Measurements from ENCODE around the gene PADI1.
A peak's percentile ranks its signal among the peaks of the same experiment; 100 is the strongest.
"Not testable (repeated sequence)": the region's sequence is repeated elsewhere in the genome, so short reads cannot be mapped to it uniquely, and the experiment has no call there.

The PADI1 gene

DNA sequence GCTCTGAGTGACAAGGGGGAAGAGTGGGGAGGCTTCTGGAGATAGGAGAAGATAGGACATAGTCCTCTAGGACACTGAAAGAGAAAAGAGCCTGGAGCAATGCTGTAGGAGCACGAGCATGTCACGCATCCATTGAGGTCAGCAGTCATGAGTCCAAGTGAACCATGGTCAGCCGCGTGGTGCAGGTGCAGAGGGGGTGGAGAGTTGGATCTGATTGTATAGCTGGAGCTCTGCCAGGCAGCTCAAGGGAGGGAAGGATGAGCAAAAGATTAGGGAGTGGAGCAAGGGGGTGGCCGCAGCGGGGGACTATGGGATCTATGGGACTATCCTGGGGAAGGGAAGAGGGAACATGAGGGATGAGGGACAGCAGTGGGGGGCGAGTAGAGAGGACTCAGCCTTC lies 14.0 kb downstream of the PADI1 start:
- DNase-seq: no peak

GRCh38 chr1:17220287-17220686 lies 15.4 kb downstream of the PADI1 start:
- DNase-seq: no peak

- no peak for DNase-seq
Measured at GRCh38 chr1:17222557-17222956, 17.6 kb downstream of the PADI1 start.

- DNase-seq: no peak
Measured at GRCh38 chr1:17224434-17224833, 19.5 kb downstream of the PADI1 start.

GRCh38 chr1:17225140-17225539 lies 20.2 kb downstream of the PADI1 start:
- DNase-seq: no peak

- no peak for DNase-seq
Measured at GRCh38 chr1:17227358-17227915, 22.5 kb downstream of the PADI1 start.

DNA sequence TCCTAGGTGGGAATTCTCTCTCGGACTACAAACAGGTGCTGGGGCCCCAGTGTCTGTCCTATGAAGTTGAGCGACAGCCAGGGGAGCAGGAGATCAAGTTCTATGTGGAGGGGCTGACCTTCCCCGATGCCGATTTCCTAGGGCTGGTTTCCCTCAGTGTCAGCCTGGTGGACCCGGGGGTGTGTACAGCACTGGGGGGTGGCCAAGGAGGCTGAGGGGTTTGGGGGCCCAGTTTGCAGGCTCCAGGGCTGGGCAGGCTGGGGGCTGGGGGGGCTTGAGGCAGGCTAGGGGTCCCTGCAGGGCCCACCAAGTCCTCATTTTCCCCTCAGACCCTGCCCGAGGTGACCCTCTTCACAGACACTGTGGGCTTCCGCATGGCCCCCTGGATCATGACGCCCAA lies 23.7 kb downstream of the PADI1 start:
- DNase-seq: no peak

GRCh38 chr1:17229379-17229778 lies 24.5 kb downstream of the PADI1 start:
- DNase-seq: peak; percentile 12

DNA sequence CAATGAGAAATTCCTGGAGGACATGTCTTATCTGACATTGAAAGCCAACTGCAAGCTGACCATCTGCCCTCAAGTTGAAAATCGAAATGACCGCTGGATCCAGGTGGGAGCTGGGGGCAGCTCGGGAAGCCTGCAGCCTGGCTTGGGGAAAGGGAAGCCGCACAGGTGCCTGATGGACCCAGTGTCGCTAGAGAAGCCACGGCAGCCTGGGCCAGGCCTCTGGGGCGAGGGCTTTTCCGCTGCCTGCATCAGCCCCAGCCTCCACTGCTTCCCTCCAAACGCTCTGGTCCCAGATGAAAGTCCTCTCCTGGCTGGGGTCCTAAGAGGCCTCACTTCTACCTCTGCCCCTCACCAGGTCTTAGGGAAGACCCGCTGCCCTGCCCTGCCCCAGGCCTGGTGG lies 25.2 kb downstream of the PADI1 start:
- no peak for DNase-seq

GRCh38 chr1:17230671-17231310 lies 25.9 kb downstream of the PADI1 start:
- no peak for DNase-seq

- DNase-seq: no peak
Measured at GRCh38 chr1:17232759-17233661, 28.1 kb downstream of the PADI1 start.

- DNase-seq: no peak
Measured at GRCh38 chr1:17233675-17234320, 28.9 kb downstream of the PADI1 start.

- no peak for DNase-seq
Measured at GRCh38 chr1:17234405-17234804, 29.5 kb downstream of the PADI1 start.

DNA sequence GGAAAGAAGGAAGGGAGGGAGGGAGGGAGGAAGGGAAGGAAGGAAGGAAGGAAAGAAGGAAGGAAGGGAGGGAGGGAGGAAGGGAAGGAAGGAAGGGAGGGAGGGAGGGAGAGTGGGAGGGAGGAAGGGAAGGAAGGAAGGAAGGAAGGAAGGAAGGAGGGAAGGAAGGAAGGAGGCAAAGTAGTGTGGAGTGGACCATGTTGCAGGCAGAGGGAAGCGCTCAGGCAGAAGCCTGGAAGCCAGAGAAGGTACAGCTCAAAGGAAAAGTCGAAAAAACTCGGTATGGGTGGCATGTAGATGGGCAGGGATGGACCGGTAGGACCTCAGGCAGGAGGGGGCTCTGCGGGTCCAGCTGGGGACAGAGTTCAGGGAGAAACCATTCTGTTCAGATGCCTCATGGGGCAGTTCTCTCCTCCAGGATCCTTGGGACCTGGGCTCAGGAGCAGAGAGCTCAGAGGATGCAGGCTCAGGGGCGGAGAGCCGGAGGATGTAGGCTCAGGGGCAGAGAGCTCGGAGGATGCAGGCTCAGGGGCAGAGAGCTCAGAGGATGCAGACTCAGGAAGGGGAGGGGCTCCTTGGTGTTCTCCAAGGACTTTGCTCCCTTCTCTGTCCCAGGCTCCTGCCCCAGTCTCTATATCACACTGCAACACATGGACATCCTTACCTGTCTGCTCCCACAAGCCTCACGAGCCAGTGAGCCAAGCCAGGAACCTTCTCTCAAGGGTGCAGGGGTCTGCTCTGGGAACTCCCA lies 30.4 kb downstream of the PADI1 start:
- no peak for DNase-seq

GRCh38 chr1:17236779-17237560 lies 32.0 kb downstream of the PADI1 start:
- no peak for DNase-seq

DNA sequence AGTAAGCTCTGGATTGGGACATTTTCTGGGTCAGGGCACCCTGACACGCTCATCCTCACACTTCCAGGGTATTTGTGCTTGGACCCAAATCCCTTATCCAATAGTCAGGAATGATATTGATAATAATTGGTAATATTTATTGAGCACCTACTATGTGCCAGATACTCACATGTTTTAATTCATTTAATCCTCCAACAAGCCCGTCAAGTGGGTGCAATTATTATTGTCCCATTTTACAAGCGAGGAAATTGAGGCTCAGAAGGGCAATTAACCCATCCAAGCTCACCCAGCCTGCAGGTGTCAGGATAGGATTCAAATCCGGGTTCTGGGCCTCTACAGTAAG lies 32.6 kb downstream of the PADI1 start:
- no peak for DNase-seq

GRCh38 chr1:17239420-17239819 lies 34.5 kb downstream of the PADI1 start:
- no peak for DNase-seq

GRCh38 chr1:17241011-17241779 lies 36.3 kb downstream of the PADI1 start:
- DNase-seq: not testable (repeated sequence)

GRCh38 chr1:17241780-17242074 lies 36.8 kb downstream of the PADI1 start:
- not testable (repeated sequence) for DNase-seq

DNA sequence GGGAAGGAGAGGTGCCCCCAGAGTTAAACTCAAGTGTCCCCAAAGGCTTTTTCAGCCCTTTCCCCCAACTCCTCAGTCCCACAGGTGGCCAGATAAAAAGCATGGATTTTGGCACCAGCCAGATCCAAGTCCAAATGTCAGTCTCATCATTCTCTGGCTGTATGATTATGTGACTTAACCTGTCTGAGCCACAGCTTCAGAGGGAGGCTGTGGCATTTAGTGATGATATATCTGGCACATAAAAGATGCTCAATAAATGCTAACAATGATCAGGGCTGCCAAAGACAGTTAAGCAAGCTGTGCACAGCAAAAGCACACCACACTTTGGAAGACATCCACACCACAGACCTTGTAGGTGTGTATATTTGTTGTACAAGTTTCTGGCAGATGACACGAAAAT lies 38.3 kb downstream of the PADI1 start:
- DNase-seq: no peak
